HCT116 (cell line): ENCODE results near the gene KIF26B. TPM values are rescaled to one million over a fixed set of nuclear protein-coding genes. Genes with fewer than 3 reads are reported as not detected.

Source experiments
- ATAC-seq: fragments of 200-7000 bp; cut with Tn5 transposase; 2 replicates; pipeline ENCODE4 v1.9.1; 2020; ENCODE audit warnings: mild to moderate bottlenecking, moderate library complexity
- BruUV-seq: library from RNA; stranded (reverse); fragments of 400-500 nt; replicated peaks from 2 replicates; lab custom pipeline; 2021; lab: Mats Ljungman, UMichigan
- CTCF ChIA-PET: fragments of 300-600 bp; sonication (Branson Sonifier 250); formaldehyde crosslinking; loops from one replicate; lab custom pipeline; 2021; ENCODE audit warnings: antibody characterized with exemption; lab: Charles Lee
- POLR2A ChIA-PET: fragments of 300-600, 350-600 bp; sonication (Branson Sonifier 250); formaldehyde crosslinking; loops from one replicate; lab custom pipeline; 2021; ENCODE audit warnings: antibody characterized with exemption; lab: Charles Lee
- RAD21 ChIA-PET, 2 experiments: fragments of 300-600 bp; sonication (Branson Sonifier 250); formaldehyde crosslinking; loops; one replicate each; lab custom pipeline; 2023; ENCODE audit warnings: low total read pairs in 2 of 2; ENCODE audit not compliant: uncharacterized antibody in 2 of 2, unreplicated experiment in 2 of 2, low non-redundant PET in 1 of 2; lab: Charles Lee
- DNase-seq: peaks from one replicate; pipeline ENCODE4 v3.0.0-alpha.2; 2010; ENCODE audit warnings: low read depth, low spot score
- H2AFZ ChIP-seq: fragments of 200-600 bp; shearing (Covaris generic), sonication (generic); 2 replicates; pipeline ENCODE4 v1.6.1; 2017; ENCODE audit warnings: low read depth, mixed run types, mixed read lengths, antibody characterized with exemption, low read length; ENCODE audit not compliant: poor library complexity, severe bottlenecking
- H3K27ac ChIP-seq: 2 replicates; pipeline ENCODE4 v1.5.1; 2012; ENCODE audit warnings: low read depth, low read length
- H3K27me3 ChIP-seq: fragments of 200-600 bp; sonication (generic); 2 replicates; pipeline ENCODE4 v1.6.1; 2016; ENCODE audit warnings: mixed run types, low read length, mixed read lengths; ENCODE audit not compliant: insufficient read depth
- H3K36me3 ChIP-seq, 2 experiments: fragments of 200-500 bp in 1 of 2; fragments of 200-600 bp in 1 of 2; sonication (Bioruptor generic) in 1 of 2; sonication (generic) in 1 of 2; 2 replicates each; pipeline versions ENCODE4 v1.5.1 to v1.6.1; 2014 to 2016; ENCODE audit warnings: low read length in 2 of 2, inconsistent platforms in 1 of 2, mixed read lengths in 1 of 2, mixed run types in 1 of 2; ENCODE audit not compliant: insufficient read depth in 2 of 2, control insufficient read depth in 1 of 2
- H3K4me1 ChIP-seq, 2 experiments: fragments of 200-600 bp in 1 of 2; sonication (generic) in 1 of 2; 2 replicates each; pipeline versions ENCODE4 v1.5.1 to v1.6.1; 2012 to 2017; ENCODE audit warnings: low read length in 2 of 2, inconsistent platforms in 1 of 2, mild to moderate bottlenecking in 1 of 2, mixed read lengths in 1 of 2, mixed run types in 1 of 2, moderate library complexity in 1 of 2; ENCODE audit not compliant: insufficient read depth in 2 of 2, control insufficient read depth in 1 of 2
- H3K4me2 ChIP-seq: fragments of 200-600 bp; sonication (generic); 2 replicates; pipeline ENCODE4 v1.6.1; 2017; ENCODE audit warnings: mixed run types, low read length, mixed read lengths
- H3K4me3 ChIP-seq, 2 experiments: fragments of 200-600 bp in 1 of 2; sonication (generic) in 1 of 2; replicated peaks in 1 of 2; 2 replicates each; pipeline ENCODE4 v1.5.1; 2011 to 2016; ENCODE audit warnings: low read length in 2 of 2, control low read depth in 1 of 2, low read depth in 1 of 2, mild to moderate bottlenecking in 1 of 2, mixed read lengths in 1 of 2, mixed run types in 1 of 2
- H3K79me2 ChIP-seq: fragments of 200-600 bp; sonication (generic); 2 replicates; pipeline ENCODE4 v1.6.1; 2017; ENCODE audit warnings: mild to moderate bottlenecking, mixed run types, low read length, moderate library complexity, mixed read lengths; ENCODE audit not compliant: insufficient read depth
- H3K9ac ChIP-seq: fragments of 200-600 bp; sonication (generic); 2 replicates; pipeline ENCODE4 v1.6.1; 2016; ENCODE audit warnings: low read length, mixed read lengths
- H3K9me2 ChIP-seq: fragments of 200-600 bp; sonication (generic), shearing (Covaris generic); 2 replicates; pipeline ENCODE4 v1.6.1; 2017; ENCODE audit warnings: mixed run types, mild to moderate bottlenecking, moderate library complexity; ENCODE audit not compliant: insufficient read depth
- H3K9me3 ChIP-seq, 2 experiments: fragments of 200-500 bp in 1 of 2; fragments of 200-600 bp in 1 of 2; sonication (Bioruptor generic) in 1 of 2; sonication (generic) in 1 of 2; 2 replicates each; pipeline ENCODE4 v1.6.1; 2014 to 2017; ENCODE audit warnings: low read length in 2 of 2, mixed read lengths in 2 of 2, inconsistent platforms in 1 of 2, low read depth in 1 of 2, mild to moderate bottlenecking in 1 of 2, mixed run types in 1 of 2, moderate library complexity in 1 of 2; ENCODE audit not compliant: control insufficient read depth in 1 of 2, insufficient read depth in 1 of 2
- H4K20me1 ChIP-seq: fragments of 200-600 bp; sonication (generic), shearing (Covaris generic); 2 replicates; pipeline ENCODE4 v1.6.1; 2017; ENCODE audit warnings: mixed run types, mild to moderate bottlenecking, moderate library complexity; ENCODE audit not compliant: insufficient read depth
- CBX3 ChIP-seq: IDR thresholded peaks from 2 replicates; pipeline ENCODE4 v1.6.1; 2012; ENCODE audit warnings: low read depth
- EGR1 ChIP-seq: IDR thresholded peaks from 2 replicates; pipeline ENCODE4 v1.6.1; 2012; ENCODE audit warnings: low read depth
- ELF1 ChIP-seq: IDR thresholded peaks from 2 replicates; pipeline ENCODE4 v1.6.1; 2012; ENCODE audit warnings: low read depth, borderline replicate concordance
- EZH2 ChIP-seq: fragments of 200-600 bp; sonication (generic); IDR thresholded peaks from 2 replicates; pipeline ENCODE4 v1.6.1; 2017; ENCODE audit warnings: antibody characterized with exemption, mixed run types
- EZH2phosphoT487 ChIP-seq: fragments of 200-600 bp; IDR thresholded peaks from 2 replicates; pipeline ENCODE4 v1.6.1; 2018; ENCODE audit warnings: antibody characterized with exemption, borderline replicate concordance
- POLR2AphosphoS5 ChIP-seq: IDR thresholded peaks from 2 replicates; pipeline ENCODE4 v1.6.1; 2011; ENCODE audit warnings: mild to moderate bottlenecking, low read depth, low read length, moderate library complexity
- SIN3A ChIP-seq: IDR thresholded peaks from 2 replicates; pipeline ENCODE4 v1.6.1; 2012; ENCODE audit warnings: low read depth
- SP1 ChIP-seq: IDR thresholded peaks from 2 replicates; pipeline ENCODE4 v1.6.1; 2012; ENCODE audit warnings: low read depth
- SRF ChIP-seq: IDR thresholded peaks from 2 replicates; pipeline ENCODE4 v1.6.1; 2012; ENCODE audit warnings: low read depth
- YY1 ChIP-seq: IDR thresholded peaks from 2 replicates; pipeline ENCODE4 v1.6.1; 2011; ENCODE audit warnings: low read length, low read depth, moderate library complexity, mild to moderate bottlenecking; ENCODE audit not compliant: insufficient replicate concordance; ENCODE audit errors: extremely low read depth
- intact Hi-C: fragments of 100-400 bp; cut with micrococcal nuclease; formaldehyde crosslinking; loops from 2 replicates; pipeline ENCODE4 v1.10.0; 2022
- total RNA-seq: library from RNA; stranded (reverse); gene quantifications from one replicate; pipeline ENCODE4 v1.2.1, GENCODE V29; 2021; ENCODE audit not compliant: unreplicated experiment
- TF ChIP-seq, protein P1 (sequence below): IDR thresholded peaks from 2 replicates; pipeline ENCODE4 v1.6.1; 2012
- TF ChIP-seq, protein P2 (sequence below): IDR thresholded peaks from 2 replicates; pipeline ENCODE4 v1.6.1; 2012
- TF ChIP-seq, protein P3 (sequence below): IDR thresholded peaks from 2 replicates; pipeline ENCODE4 v1.6.1; 2012; ENCODE audit warnings: low read depth
- TF ChIP-seq, protein P4 (sequence below): IDR thresholded peaks from 2 replicates; pipeline ENCODE4 v1.6.1; 2011; ENCODE audit warnings: mild to moderate bottlenecking, low read length, moderate library complexity; ENCODE audit not compliant: insufficient replicate concordance; ENCODE audit errors: extremely low read depth

The KIF26B gene
- total RNA-seq, 1 experiment from 2014 or later: 0.49 TPM

DNA sequence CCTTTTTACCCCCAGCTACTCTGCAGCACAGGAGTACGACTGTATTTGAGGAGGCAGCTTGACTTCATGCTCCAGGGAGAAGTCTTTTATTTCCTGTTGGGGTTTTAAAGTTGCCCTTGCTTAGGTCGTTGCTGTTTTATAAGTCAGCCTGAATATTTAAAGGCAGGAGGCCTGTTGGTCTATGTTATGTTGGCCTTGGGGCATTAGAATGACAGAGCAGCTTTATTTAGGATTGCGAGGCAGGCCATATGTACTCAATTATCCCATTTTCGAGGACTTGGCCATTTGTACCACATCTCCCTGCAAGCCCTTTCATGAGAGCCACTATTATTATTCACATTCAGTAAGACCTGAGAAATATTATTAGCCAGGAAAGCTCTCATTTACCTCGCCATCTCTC is 47.0 kb downstream of the KIF26B start:
- no peak overlapping the region for H2AFZ ChIP-seq
- peaks cover 0 to 7% of the 10 kb centered on the region in 2 experiments; a peak in 2 of 4 replicates for H3K9me3 ChIP-seq
- no peaks in the 10 kb centered on the region for H3K79me2 ChIP-seq
- no peaks in the 10 kb centered on the region for H4K20me1 ChIP-seq
- H3K9me2 ChIP-seq: no peaks in the 10 kb centered on the region
- H3K36me3 ChIP-seq: no peaks in the 10 kb centered on the region
- CTCF ChIA-PET: no interaction called here
- no peaks in the 10 kb centered on the region for H3K4me1 ChIP-seq
- ATAC-seq: no peak
- H3K4me2 ChIP-seq: no peak overlapping the region
- DNase-seq: no peak
- no peak overlapping the region for H3K4me3 ChIP-seq
- TF ChIP-seq SP1: no peak
- TF ChIP-seq SIN3A: no peak
- TF ChIP-seq CBX3: no peak
- no peak for TF ChIP-seq EGR1
- no peak for TF ChIP-seq POLR2AphosphoS5
- TF ChIP-seq EZH2: no peak
- TF ChIP-seq, protein P1, sequence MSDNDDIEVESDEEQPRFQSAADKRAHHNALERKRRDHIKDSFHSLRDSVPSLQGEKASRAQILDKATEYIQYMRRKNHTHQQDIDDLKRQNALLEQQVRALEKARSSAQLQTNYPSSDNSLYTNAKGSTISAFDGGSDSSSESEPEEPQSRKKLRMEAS: no peak
- no peak for TF ChIP-seq YY1
- no peak for TF ChIP-seq SRF
- TF ChIP-seq ELF1: no peak
- TF ChIP-seq EZH2phosphoT487: no peak
- H3K27me3 ChIP-seq: no peaks in the 10 kb centered on the region
- RAD21 ChIA-PET: interaction anchor here in 1 of 2 experiments (0.6 kb wide), 1 partner anchor 45 kb away, joined by 4 read pairs; no protein-coding TSS in a partner anchor
- H3K27ac ChIP-seq: no peak overlapping the region
- intact Hi-C loops: no loop called here
- no peak overlapping the region for H3K9ac ChIP-seq
- no TSS peak for BruUV-seq
- POLR2A ChIA-PET: no interaction called here

DNA sequence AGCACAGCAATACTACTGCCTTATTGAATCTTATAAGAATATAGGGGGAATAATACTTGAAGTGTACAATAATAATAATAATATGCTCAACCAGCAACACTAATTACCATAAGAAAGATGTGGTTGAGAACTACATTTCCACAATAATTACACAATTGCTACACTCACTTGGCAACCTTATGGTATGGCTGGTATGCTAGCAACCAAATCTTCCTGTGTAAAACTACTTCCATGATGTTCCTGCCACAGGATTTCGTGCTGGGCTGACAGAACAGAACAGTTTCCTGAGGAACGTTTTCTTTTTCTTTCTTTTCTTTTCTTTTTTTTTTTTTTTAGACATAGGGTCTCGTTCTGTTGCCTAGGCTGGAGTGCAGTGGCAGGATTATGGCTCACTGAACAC is 50.6 kb downstream of the KIF26B start:
- ChIA-PET RAD21 (no interaction called here), CTCF (no interaction called here), POLR2A (no interaction called here)
- peaks cover 4 to 11% of the 10 kb centered on the region in 2 experiments; a peak in 2 of 4 replicates for H3K9me3 ChIP-seq
- no peaks in the 10 kb centered on the region for H3K79me2 ChIP-seq
- ATAC-seq (no peak), DNase-seq (no peak)
- H4K20me1 ChIP-seq: no peaks in the 10 kb centered on the region
- intact Hi-C loops: no loop called here
- no TSS peak for BruUV-seq
- H3K9ac ChIP-seq: no peak overlapping the region
- no peaks in the 10 kb centered on the region for H3K9me2 ChIP-seq
- H3K36me3 ChIP-seq: no peaks in the 10 kb centered on the region
- no peak overlapping the region for H3K27ac ChIP-seq
- TF ChIP-seq, protein P2, sequence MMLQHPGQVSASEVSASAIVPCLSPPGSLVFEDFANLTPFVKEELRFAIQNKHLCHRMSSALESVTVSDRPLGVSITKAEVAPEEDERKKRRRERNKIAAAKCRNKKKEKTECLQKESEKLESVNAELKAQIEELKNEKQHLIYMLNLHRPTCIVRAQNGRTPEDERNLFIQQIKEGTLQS: no peak
- TF ChIP-seq YY1: no peak
- TF ChIP-seq, protein P3, sequence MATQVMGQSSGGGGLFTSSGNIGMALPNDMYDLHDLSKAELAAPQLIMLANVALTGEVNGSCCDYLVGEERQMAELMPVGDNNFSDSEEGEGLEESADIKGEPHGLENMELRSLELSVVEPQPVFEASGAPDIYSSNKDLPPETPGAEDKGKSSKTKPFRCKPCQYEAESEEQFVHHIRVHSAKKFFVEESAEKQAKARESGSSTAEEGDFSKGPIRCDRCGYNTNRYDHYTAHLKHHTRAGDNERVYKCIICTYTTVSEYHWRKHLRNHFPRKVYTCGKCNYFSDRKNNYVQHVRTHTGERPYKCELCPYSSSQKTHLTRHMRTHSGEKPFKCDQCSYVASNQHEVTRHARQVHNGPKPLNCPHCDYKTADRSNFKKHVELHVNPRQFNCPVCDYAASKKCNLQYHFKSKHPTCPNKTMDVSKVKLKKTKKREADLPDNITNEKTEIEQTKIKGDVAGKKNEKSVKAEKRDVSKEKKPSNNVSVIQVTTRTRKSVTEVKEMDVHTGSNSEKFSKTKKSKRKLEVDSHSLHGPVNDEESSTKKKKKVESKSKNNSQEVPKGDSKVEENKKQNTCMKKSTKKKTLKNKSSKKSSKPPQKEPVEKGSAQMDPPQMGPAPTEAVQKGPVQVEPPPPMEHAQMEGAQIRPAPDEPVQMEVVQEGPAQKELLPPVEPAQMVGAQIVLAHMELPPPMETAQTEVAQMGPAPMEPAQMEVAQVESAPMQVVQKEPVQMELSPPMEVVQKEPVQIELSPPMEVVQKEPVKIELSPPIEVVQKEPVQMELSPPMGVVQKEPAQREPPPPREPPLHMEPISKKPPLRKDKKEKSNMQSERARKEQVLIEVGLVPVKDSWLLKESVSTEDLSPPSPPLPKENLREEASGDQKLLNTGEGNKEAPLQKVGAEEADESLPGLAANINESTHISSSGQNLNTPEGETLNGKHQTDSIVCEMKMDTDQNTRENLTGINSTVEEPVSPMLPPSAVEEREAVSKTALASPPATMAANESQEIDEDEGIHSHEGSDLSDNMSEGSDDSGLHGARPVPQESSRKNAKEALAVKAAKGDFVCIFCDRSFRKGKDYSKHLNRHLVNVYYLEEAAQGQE: no peak
- no peak for TF ChIP-seq SIN3A
- TF ChIP-seq, protein P4, sequence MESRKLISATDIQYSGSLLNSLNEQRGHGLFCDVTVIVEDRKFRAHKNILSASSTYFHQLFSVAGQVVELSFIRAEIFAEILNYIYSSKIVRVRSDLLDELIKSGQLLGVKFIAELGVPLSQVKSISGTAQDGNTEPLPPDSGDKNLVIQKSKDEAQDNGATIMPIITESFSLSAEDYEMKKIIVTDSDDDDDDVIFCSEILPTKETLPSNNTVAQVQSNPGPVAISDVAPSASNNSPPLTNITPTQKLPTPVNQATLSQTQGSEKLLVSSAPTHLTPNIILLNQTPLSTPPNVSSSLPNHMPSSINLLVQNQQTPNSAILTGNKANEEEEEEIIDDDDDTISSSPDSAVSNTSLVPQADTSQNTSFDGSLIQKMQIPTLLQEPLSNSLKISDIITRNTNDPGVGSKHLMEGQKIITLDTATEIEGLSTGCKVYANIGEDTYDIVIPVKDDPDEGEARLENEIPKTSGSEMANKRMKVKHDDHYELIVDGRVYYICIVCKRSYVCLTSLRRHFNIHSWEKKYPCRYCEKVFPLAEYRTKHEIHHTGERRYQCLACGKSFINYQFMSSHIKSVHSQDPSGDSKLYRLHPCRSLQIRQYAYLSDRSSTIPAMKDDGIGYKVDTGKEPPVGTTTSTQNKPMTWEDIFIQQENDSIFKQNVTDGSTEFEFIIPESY: no peak
- TF ChIP-seq EGR1: no peak
- no peak for TF ChIP-seq ELF1
- H3K4me3 ChIP-seq: no peak overlapping the region
- no peaks in the 10 kb centered on the region for H3K4me1 ChIP-seq
- no peak overlapping the region for H2AFZ ChIP-seq
- H3K27me3 ChIP-seq: no peaks in the 10 kb centered on the region
- no peak overlapping the region for H3K4me2 ChIP-seq
